Astrocyte (in vitro differentiated cells and primary cell): ENCODE measurements around the gene DFFA. TPM values are rescaled to one million over a fixed set of nuclear protein-coding genes. Genes with fewer than 3 reads are reported as not detected.

Experiments
- DNase-seq: peaks from one replicate; pipeline ENCODE4 v3.0.0-alpha.2; 2010; ENCODE audit warnings: low read depth
- FAIRE-seq: peaks from 2 replicates; lab custom pipeline; 2011; peaks lifted over from hg19 to GRCh38; lab: Jason Lieb, UNC
- H2AFZ ChIP-seq: 2 replicates; pipeline ENCODE4 v1.6.0; 2012; ENCODE audit warnings: low read depth, low read length, inconsistent platforms
- H3K27ac ChIP-seq: 2 replicates; pipeline ENCODE4 v1.5.1; 2011; ENCODE audit warnings: low read depth, low read length, inconsistent platforms
- H3K27me3 ChIP-seq: 2 replicates; pipeline ENCODE4 v1.6.0; 2011; ENCODE audit warnings: low read length, inconsistent platforms; ENCODE audit not compliant: insufficient read depth
- H3K36me3 ChIP-seq: 2 replicates; pipeline ENCODE4 v1.5.1; 2011; ENCODE audit warnings: low read length, inconsistent platforms; ENCODE audit not compliant: insufficient read depth
- H3K4me1 ChIP-seq: 2 replicates; pipeline ENCODE4 v1.5.1; 2011; ENCODE audit warnings: low read length, inconsistent platforms; ENCODE audit not compliant: insufficient read depth
- H3K4me2 ChIP-seq: 2 replicates; pipeline ENCODE4 v1.6.0; 2012; ENCODE audit warnings: low read length, inconsistent platforms
- H3K4me3 ChIP-seq: 2 replicates; pipeline ENCODE4 v1.5.1; 2011; ENCODE audit warnings: low read depth, mild to moderate bottlenecking, low read length, inconsistent platforms; ENCODE audit not compliant: insufficient read depth
- H3K79me2 ChIP-seq: 2 replicates; pipeline ENCODE4 v1.6.0; 2012; ENCODE audit warnings: mild to moderate bottlenecking, low read length, inconsistent platforms; ENCODE audit not compliant: insufficient read depth
- H3K9ac ChIP-seq: 2 replicates; pipeline ENCODE4 v1.6.0; 2012; ENCODE audit warnings: mild to moderate bottlenecking, low read length, inconsistent platforms
- H3K9me3 ChIP-seq: 2 replicates; pipeline ENCODE4 v1.5.1; 2012; ENCODE audit warnings: low read depth, mild to moderate bottlenecking, low read length, inconsistent platforms; ENCODE audit not compliant: insufficient read depth
- H4K20me1 ChIP-seq: 2 replicates; pipeline ENCODE4 v1.6.0; 2012; ENCODE audit warnings: low read length, inconsistent platforms; ENCODE audit not compliant: insufficient read depth
- H3K27ac Mint-ChIP-seq: one replicate; pipeline ENCODE4 v1.8.0; 2021; ENCODE audit warnings: mild to moderate bottlenecking, mixed read lengths; ENCODE audit not compliant: unreplicated experiment
- H3K27me3 Mint-ChIP-seq: one replicate; pipeline ENCODE4 v1.8.0; 2021; ENCODE audit warnings: low read depth, mixed read lengths; ENCODE audit not compliant: unreplicated experiment
- H3K36me3 Mint-ChIP-seq: one replicate; pipeline ENCODE4 v1.8.0; 2021; ENCODE audit warnings: low read depth, mixed read lengths; ENCODE audit not compliant: unreplicated experiment
- H3K4me1 Mint-ChIP-seq: one replicate; pipeline ENCODE4 v1.8.0; 2021; ENCODE audit warnings: low read depth, mixed read lengths; ENCODE audit not compliant: unreplicated experiment
- H3K4me3 Mint-ChIP-seq: one replicate; pipeline ENCODE4 v1.8.0; 2021; ENCODE audit warnings: mild to moderate bottlenecking, moderate library complexity, mixed read lengths; ENCODE audit not compliant: unreplicated experiment
- H3K9me3 Mint-ChIP-seq: one replicate; pipeline ENCODE4 v1.8.0; 2021; ENCODE audit warnings: mild to moderate bottlenecking, mixed read lengths; ENCODE audit not compliant: unreplicated experiment
- EZH2 ChIP-seq: IDR thresholded peaks from 2 replicates; pipeline ENCODE4 v1.6.1; 2012; ENCODE audit warnings: mild to moderate bottlenecking, low read length, inconsistent platforms; ENCODE audit not compliant: insufficient read depth
- total RNA-seq: library from RNA; stranded (reverse); gene quantifications from 2 replicates; pipeline ENCODE4 v1.2.1, GENCODE V29; 2021
- TF ChIP-seq, protein P1 (sequence below): IDR thresholded peaks from 2 replicates; pipeline ENCODE4 v1.5.1; 2011; ENCODE audit warnings: low read depth, mild to moderate bottlenecking, inconsistent platforms, low read length, moderate library complexity; ENCODE audit not compliant: insufficient read depth

DFFA gene
- total RNA-seq, 1 donor from 2014 or later, result 58.2 TPM

- Histone ChIP-seq H4K20me1 (peaks cover 37% of the 10 kb centered on the region), H3K4me1 (peaks cover 6% of the 10 kb centered on the region), H3K9me3 (no peaks in the 10 kb centered on the region), H3K27me3 (no peaks in the 10 kb centered on the region), H2AFZ (no peak overlapping the region), H3K36me3 (no peaks in the 10 kb centered on the region), H3K4me3 (no peak overlapping the region), H3K9ac (no peak overlapping the region), H3K27ac (no peak overlapping the region), H3K79me2 (peaks cover 86% of the 10 kb centered on the region), H3K4me2 (no peak overlapping the region)
- TF ChIP-seq EZH2, result no peak
- TF ChIP-seq, protein P1, sequence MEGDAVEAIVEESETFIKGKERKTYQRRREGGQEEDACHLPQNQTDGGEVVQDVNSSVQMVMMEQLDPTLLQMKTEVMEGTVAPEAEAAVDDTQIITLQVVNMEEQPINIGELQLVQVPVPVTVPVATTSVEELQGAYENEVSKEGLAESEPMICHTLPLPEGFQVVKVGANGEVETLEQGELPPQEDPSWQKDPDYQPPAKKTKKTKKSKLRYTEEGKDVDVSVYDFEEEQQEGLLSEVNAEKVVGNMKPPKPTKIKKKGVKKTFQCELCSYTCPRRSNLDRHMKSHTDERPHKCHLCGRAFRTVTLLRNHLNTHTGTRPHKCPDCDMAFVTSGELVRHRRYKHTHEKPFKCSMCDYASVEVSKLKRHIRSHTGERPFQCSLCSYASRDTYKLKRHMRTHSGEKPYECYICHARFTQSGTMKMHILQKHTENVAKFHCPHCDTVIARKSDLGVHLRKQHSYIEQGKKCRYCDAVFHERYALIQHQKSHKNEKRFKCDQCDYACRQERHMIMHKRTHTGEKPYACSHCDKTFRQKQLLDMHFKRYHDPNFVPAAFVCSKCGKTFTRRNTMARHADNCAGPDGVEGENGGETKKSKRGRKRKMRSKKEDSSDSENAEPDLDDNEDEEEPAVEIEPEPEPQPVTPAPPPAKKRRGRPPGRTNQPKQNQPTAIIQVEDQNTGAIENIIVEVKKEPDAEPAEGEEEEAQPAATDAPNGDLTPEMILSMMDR, result no peak
- Mint-ChIP-seq H3K4me3 (no peak overlapping the region), H3K4me1 (peaks cover 8% of the 10 kb centered on the region), H3K36me3 (peaks cover 1% of the 10 kb centered on the region), H3K27ac (no peak overlapping the region), H3K27me3 (no peaks in the 10 kb centered on the region), H3K9me3 (no peaks in the 10 kb centered on the region)
- DNase-seq (no peak), FAIRE-seq (no peak)
These were observed 7.0 kb upstream of the DFFA start for GRCh38 chr1:10479296-10479695.

GRCh38 chr1:10475510-10475909 lies 3.2 kb upstream of the DFFA start:
- H3K27me3 Mint-ChIP-seq, result no peaks in the 10 kb centered on the region
- H3K9ac ChIP-seq, result peak overlapping the region; percentile 93
- H3K27ac ChIP-seq, result peak overlapping the region; percentile 70
- H3K36me3 ChIP-seq, result no peaks in the 10 kb centered on the region
- H3K4me2 ChIP-seq, result peak overlapping the region; percentile 99
- peak overlapping the region; percentile 97 for H3K4me3 Mint-ChIP-seq
- H4K20me1 ChIP-seq, result peaks cover 16% of the 10 kb centered on the region
- H3K9me3 Mint-ChIP-seq, result no peaks in the 10 kb centered on the region
- no peaks in the 10 kb centered on the region for H3K27me3 ChIP-seq
- no peaks in the 10 kb centered on the region for H3K9me3 ChIP-seq
- peak overlapping the region; percentile 90 for H2AFZ ChIP-seq
- DNase-seq (no peak), FAIRE-seq (no peak)
- no peaks in the 10 kb centered on the region for H3K36me3 Mint-ChIP-seq
- H3K4me1 ChIP-seq, result peaks cover 9% of the 10 kb centered on the region
- H3K4me3 ChIP-seq, result peak overlapping the region; percentile 92
- peak overlapping the region; percentile 95 for H3K27ac Mint-ChIP-seq
- peaks cover 62% of the 10 kb centered on the region for H3K79me2 ChIP-seq
- H3K4me1 Mint-ChIP-seq, result peaks cover 8% of the 10 kb centered on the region
- TF ChIP-seq, protein P1, result no peak
- TF ChIP-seq EZH2, result no peak
